IMR-90 (cell line): ENCODE measurements around the gene OTOG. TPM values are rescaled to one million over a fixed set of nuclear protein-coding genes. Genes with fewer than 3 reads are reported as not detected.

ENCODE experiments used
- ATAC-seq: fragments of 200-7000 bp; cut with Tn5 transposase; 2 replicates; pipeline ENCODE4 v1.9.1; 2020; ENCODE audit warnings: low read depth, mild to moderate bottlenecking, moderate library complexity
- BruUV-seq: library from RNA; stranded (reverse); fragments of 400-500 nt; replicated peaks from 2 replicates; lab custom pipeline; 2021; lab: Mats Ljungman, UMichigan
- CTCF ChIA-PET: fragments of 300-600 bp; formaldehyde crosslinking; extraction: SDS; loops from one replicate; lab custom pipeline; 2021; ENCODE audit warnings: antibody characterized with exemption; lab: Yijun Ruan, JAX
- POLR2A ChIA-PET: fragments of 300-600 bp; sonication (Branson Sonifier 250); formaldehyde crosslinking; loops from one replicate; lab custom pipeline; 2022; ENCODE audit warnings: antibody characterized with exemption; ENCODE audit not compliant: unreplicated experiment; lab: Charles Lee
- DNase-seq: peaks from one replicate; pipeline ENCODE4 v3.0.0; 2013
- H2AFZ ChIP-seq: replicated peaks from 2 replicates; pipeline ENCODE3; 2013; ENCODE audit warnings: low read length, mild to moderate bottlenecking; ENCODE audit not compliant: poor library complexity
- H2AK5ac ChIP-seq: 2 replicates; pipeline ENCODE4 v1.6.1; 2013; ENCODE audit warnings: low read depth, low read length, inconsistent platforms
- H2AK9ac ChIP-seq: replicated peaks from 2 replicates; pipeline ENCODE3; 2013; ENCODE audit warnings: mild to moderate bottlenecking, low read depth, low read length, moderate library complexity; ENCODE audit not compliant: poor library complexity
- H2BK120ac ChIP-seq: 2 replicates; pipeline ENCODE4 v1.6.1; 2013; ENCODE audit warnings: low read depth, low read length, inconsistent platforms
- H2BK15ac ChIP-seq: 3 replicates; pipeline ENCODE4 v1.6.1; 2013; ENCODE audit warnings: low read depth, low read length, inconsistent platforms
- H2BK20ac ChIP-seq: 2 replicates; pipeline ENCODE4 v1.6.1; 2013; ENCODE audit warnings: low read depth, mild to moderate bottlenecking, inconsistent platforms, low read length, moderate library complexity
- H2BK5ac ChIP-seq: 2 replicates; pipeline ENCODE4 v1.6.1; 2013; ENCODE audit warnings: mild to moderate bottlenecking, low read depth, low read length, inconsistent platforms; ENCODE audit not compliant: poor library complexity, severe bottlenecking
- H3K14ac ChIP-seq: replicated peaks from 2 replicates; pipeline ENCODE4 v1.6.1; 2013; ENCODE audit warnings: low read depth, low read length, inconsistent platforms
- H3K18ac ChIP-seq: 2 replicates; pipeline ENCODE4 v1.6.1; 2013; ENCODE audit warnings: low read depth, low read length, control low read depth
- H3K23ac ChIP-seq: 2 replicates; pipeline ENCODE4 v1.6.1; 2013; ENCODE audit warnings: low read depth, low read length, inconsistent platforms
- H3K27ac ChIP-seq: 2 replicates; pipeline ENCODE4 v1.5.1; 2013; ENCODE audit warnings: mild to moderate bottlenecking, control low read depth, low read length; ENCODE audit not compliant: insufficient read depth
- H3K27me3 ChIP-seq: 2 replicates; pipeline ENCODE4 v1.6.1; 2013; ENCODE audit warnings: low read length; ENCODE audit not compliant: control insufficient read depth, insufficient read depth
- H3K36me3 ChIP-seq: 2 replicates; pipeline ENCODE4 v1.6.1; 2013; ENCODE audit warnings: low read length, mixed read lengths; ENCODE audit not compliant: control insufficient read depth, insufficient read depth
- H3K4ac ChIP-seq: 2 replicates; pipeline ENCODE4 v1.6.1; 2013; ENCODE audit warnings: low read depth, low read length, inconsistent platforms
- H3K4me1 ChIP-seq: 2 replicates; pipeline ENCODE4 v1.6.1; 2013; ENCODE audit warnings: low read length, mixed read lengths; ENCODE audit not compliant: control insufficient read depth, insufficient read depth
- H3K4me2 ChIP-seq: 2 replicates; pipeline ENCODE4 v1.6.1; 2013; ENCODE audit warnings: low read depth, mild to moderate bottlenecking, control low read depth, low read length, moderate library complexity
- H3K4me3 ChIP-seq: 2 replicates; pipeline ENCODE4 v1.5.1; 2013; ENCODE audit warnings: low read depth, mild to moderate bottlenecking, control low read depth, low read length, moderate library complexity; ENCODE audit not compliant: insufficient read depth
- H3K56ac ChIP-seq: 2 replicates; pipeline ENCODE4 v1.6.1; 2013; ENCODE audit warnings: low read length, inconsistent platforms; ENCODE audit not compliant: insufficient read depth; ENCODE audit errors: extremely low read depth
- H3K79me1 ChIP-seq, 2 experiments: 2 replicates each; pipeline ENCODE4 v1.6.1; 2013; ENCODE audit warnings: low read length in 2 of 2, inconsistent platforms in 1 of 2, low read depth in 1 of 2
- H3K9ac ChIP-seq: 2 replicates; pipeline ENCODE4 v1.6.1; 2013; ENCODE audit warnings: low read depth, low read length, control low read depth
- H3K9me1 ChIP-seq: 2 replicates; pipeline ENCODE4 v1.6.1; 2013; ENCODE audit warnings: low read length, inconsistent platforms; ENCODE audit not compliant: insufficient read depth
- H3K9me3 ChIP-seq: 2 replicates; pipeline ENCODE4 v1.6.1; 2013; ENCODE audit warnings: low read length; ENCODE audit not compliant: control insufficient read depth, insufficient read depth
- H4K20me1 ChIP-seq: 2 replicates; pipeline ENCODE4 v1.6.1; 2013; ENCODE audit warnings: low read length, inconsistent platforms; ENCODE audit not compliant: insufficient read depth
- H4K5ac ChIP-seq: 2 replicates; pipeline ENCODE4 v1.6.1; 2013; ENCODE audit warnings: mild to moderate bottlenecking, low read depth, low read length, control low read depth
- H4K8ac ChIP-seq, 2 experiments: 2 replicates each; pipeline ENCODE4 v1.6.1; 2013; ENCODE audit warnings: low read depth in 2 of 2, low read length in 2 of 2, control low read depth in 1 of 2, inconsistent platforms in 1 of 2
- H4K91ac ChIP-seq: 2 replicates; pipeline ENCODE4 v1.6.1; 2013; ENCODE audit warnings: low read depth, low read length, inconsistent platforms; ENCODE audit not compliant: insufficient read depth
- CEBPB ChIP-seq: IDR thresholded peaks from 2 replicates; pipeline ENCODE4 v1.6.1; 2012; ENCODE audit warnings: low read depth, low read length, improper control_type of control experiment
- CHD1 ChIP-seq: IDR thresholded peaks from 2 replicates; pipeline ENCODE4 v1.6.1; 2012; ENCODE audit warnings: low read depth, low read length, improper control_type of control experiment
- ELK1 ChIP-seq: fragments of 150-350 bp; IDR thresholded peaks from 2 replicates; pipeline ENCODE4 v1.6.1; 2016; ENCODE audit warnings: low read depth, mild to moderate bottlenecking, low read length, moderate library complexity, borderline replicate concordance
- FOS ChIP-seq: fragments of 150-350 bp; IDR thresholded peaks from 2 replicates; pipeline ENCODE4 v1.6.1; 2016; ENCODE audit warnings: low read depth, low read length
- MXI1 ChIP-seq: IDR thresholded peaks from 2 replicates; pipeline ENCODE4 v1.6.1; 2012; ENCODE audit warnings: low read depth, mild to moderate bottlenecking, low read length, moderate library complexity, borderline replicate concordance
- NFE2L2 ChIP-seq: fragments of 150-350 bp; IDR thresholded peaks from 2 replicates; pipeline ENCODE4 v1.6.1; 2016; ENCODE audit warnings: low read depth, mild to moderate bottlenecking, low read length
- POLR2A ChIP-seq: IDR thresholded peaks from 2 replicates; pipeline ENCODE4 v1.6.1; 2012; ENCODE audit warnings: mild to moderate bottlenecking, low read depth, low read length
- RCOR1 ChIP-seq: IDR thresholded peaks from 2 replicates; pipeline ENCODE4 v1.6.1; 2012; ENCODE audit warnings: mild to moderate bottlenecking, low read length, improper control_type of control experiment; ENCODE audit not compliant: insufficient replicate concordance
- WGBS, 2 experiments: methylation state at CpG; one replicate each; pipeline versions ENCODE4 v1.1.5 to v1.1.7; 2013; ENCODE audit warnings: missing lambda C conversion rate in 2 of 2; ENCODE audit not compliant: insufficient read length in 1 of 2; ENCODE audit errors: extremely low coverage in 2 of 2; 5-methylcytosine and 5-hydroxymethylcytosine counted together
- dilution Hi-C: fragments of 300-500 bp; cut with HindIII; formaldehyde crosslinking; loops from one replicate; pipeline ENCODE4 v1.14.3; 2018; ENCODE audit warnings: low sequenced_read_pairs; ENCODE audit not compliant: unreplicated experiment
- in situ Hi-C: fragments of 300-500 bp; cut with MboI; formaldehyde crosslinking; loops from 3 replicates; pipeline ENCODE4 v1.14.3; 2019; ENCODE audit warnings: low sequenced_read_pairs, inconsistent platforms, mixed read lengths
- intact Hi-C: fragments of 100-400 bp; cut with micrococcal nuclease; formaldehyde crosslinking; loops from 2 replicates; pipeline ENCODE4 v1.10.0; 2022
- polyA plus RNA-seq, 3 experiments: library from polyadenylated mRNA; depleted of rRNA; stranded (reverse); fragments of >200 nt; gene quantifications; 2 replicates each; pipeline ENCODE4 v1.2.3, GENCODE V29; 2012; ENCODE audit warnings: low replicate concordance in 1 of 3
- total RNA-seq: library from RNA; depleted of rRNA; stranded (reverse); fragments of >200 nt; gene quantifications from 2 replicates; pipeline ENCODE4 v1.2.3, GENCODE V29; 2012
- TF ChIP-seq, protein P1 (sequence below): fragments of 150-350 bp; IDR thresholded peaks from 2 replicates; pipeline ENCODE4 v1.6.1; 2017; ENCODE audit warnings: mild to moderate bottlenecking, antibody characterized with exemption, low read length, low read depth

OTOG gene
- total and polyA plus RNA-seq, 2 of the 4 experiments (the other 2 are of a cell fraction) = not detected

DNA sequence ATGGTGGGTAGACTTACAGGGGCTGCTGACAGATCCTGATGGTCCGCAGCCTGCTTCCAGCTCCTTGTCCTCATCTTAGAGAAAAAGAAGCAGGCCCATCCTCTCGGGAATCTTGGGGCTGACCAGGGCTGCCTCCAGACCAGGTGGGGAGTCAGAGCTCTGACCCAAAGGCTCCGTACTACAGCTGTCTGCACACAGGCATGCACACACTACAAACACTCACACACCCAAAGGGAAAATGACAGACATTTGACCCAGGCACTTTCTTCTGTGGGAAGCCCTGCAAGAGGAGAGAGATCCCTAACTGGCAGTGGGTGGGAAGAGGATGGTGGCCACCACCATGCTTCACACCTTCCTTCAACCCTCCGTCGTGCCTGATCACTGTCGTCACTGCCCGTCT lies 125.4 kb downstream of the OTOG start:
- Histone ChIP-seq H3K4ac (no peak overlapping the region), H3K27me3 (no peaks in the 10 kb centered on the region; the same call in 1 of the 2 replicates), H3K27ac (no peak overlapping the region), H3K4me3 (no peak overlapping the region), H2BK20ac (no peak overlapping the region), H3K14ac (no peak overlapping the region), H2AK9ac (no peak overlapping the region), H2BK5ac (no peak overlapping the region), H3K9me1 (no peaks in the 10 kb centered on the region), H4K8ac (no peak overlapping the region), H3K18ac (no peak overlapping the region), H4K5ac (no peak overlapping the region), H3K4me2 (no peak overlapping the region), H3K79me1 (no peaks in the 10 kb centered on the region), H3K23ac (no peak overlapping the region), H3K9me3 (no peaks in the 10 kb centered on the region), H2BK120ac (no peak overlapping the region), H3K9ac (no peak overlapping the region), H2BK15ac (no peak overlapping the region), H4K91ac (no peak overlapping the region), H4K20me1 (no peaks in the 10 kb centered on the region), H2AK5ac (no peak overlapping the region), H3K36me3 (no peaks in the 10 kb centered on the region), H2AFZ (no peak overlapping the region), H3K4me1 (no peaks in the 10 kb centered on the region), H3K56ac (no peak overlapping the region)
- in situ Hi-C loops (no loop called here), intact Hi-C loops (no loop called here), dilution Hi-C loops (no loop called here)
- 72% methylated on average over 4 of the region's 7 CpGs; no CpG with 5 or more reads in 1 of the 2 experiments for WGBS, 2 experiments
- POLR2A ChIA-PET = no interaction called here
- DNase-seq = no peak
- CTCF ChIA-PET = no interaction called here
- no peak for ATAC-seq
- no TSS peak for BruUV-seq
- TF ChIP-seq POLR2A = no peak
- TF ChIP-seq ELK1 = no peak
- no peak for TF ChIP-seq RCOR1
- TF ChIP-seq, protein P1, sequence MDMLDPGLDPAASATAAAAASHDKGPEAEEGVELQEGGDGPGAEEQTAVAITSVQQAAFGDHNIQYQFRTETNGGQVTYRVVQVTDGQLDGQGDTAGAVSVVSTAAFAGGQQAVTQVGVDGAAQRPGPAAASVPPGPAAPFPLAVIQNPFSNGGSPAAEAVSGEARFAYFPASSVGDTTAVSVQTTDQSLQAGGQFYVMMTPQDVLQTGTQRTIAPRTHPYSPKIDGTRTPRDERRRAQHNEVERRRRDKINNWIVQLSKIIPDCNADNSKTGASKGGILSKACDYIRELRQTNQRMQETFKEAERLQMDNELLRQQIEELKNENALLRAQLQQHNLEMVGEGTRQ = no peak
- TF ChIP-seq NFE2L2 = no peak
- TF ChIP-seq FOS = no peak
- no peak for TF ChIP-seq MXI1
- no peak for TF ChIP-seq CHD1
- no peak for TF ChIP-seq CEBPB
